Measurements from ENCODE around the gene CACFD1.

CACFD1 gene

DNA sequence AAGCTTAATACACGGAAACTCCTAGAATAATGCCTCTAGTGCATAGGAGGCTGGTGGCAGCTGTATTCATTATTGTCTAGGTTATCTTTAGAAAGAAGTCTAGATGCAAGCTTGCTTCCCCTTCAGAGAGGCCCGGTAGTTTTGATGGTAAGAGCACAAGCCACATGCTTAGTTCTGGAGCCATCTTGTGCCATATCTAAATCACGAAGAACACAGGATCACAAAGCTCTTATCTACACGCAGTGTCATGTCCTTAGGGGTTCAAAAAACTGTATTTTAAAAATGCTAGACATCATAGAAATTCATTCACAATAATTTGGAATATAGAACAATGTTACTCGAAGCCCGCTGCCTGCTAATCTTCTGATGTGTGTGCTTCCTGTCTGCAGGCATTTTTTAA, 6.2 kb downstream of the CACFD1 start:
- no peak for DNase-seq

DNA sequence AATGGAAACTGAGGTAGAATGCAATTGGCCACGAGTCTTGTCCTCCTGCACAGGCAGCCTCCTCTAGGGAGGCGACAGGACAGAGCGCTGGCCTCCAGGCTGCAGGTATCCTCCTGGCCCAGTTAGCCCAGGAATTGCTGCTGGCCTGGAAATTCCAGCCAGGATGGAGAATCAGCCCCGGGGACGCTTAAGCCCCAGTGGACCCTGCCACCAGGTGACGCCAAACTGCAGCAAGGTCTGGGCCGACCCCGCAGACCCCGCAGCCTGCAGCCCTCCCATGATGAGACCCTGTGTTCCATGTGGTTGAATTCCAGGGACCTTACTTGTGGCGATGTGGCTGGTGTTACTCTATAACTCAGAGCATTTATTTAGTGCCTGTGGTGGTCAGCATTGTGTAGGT, 7.3 kb downstream of the CACFD1 start:
- no peak for DNase-seq

DNA sequence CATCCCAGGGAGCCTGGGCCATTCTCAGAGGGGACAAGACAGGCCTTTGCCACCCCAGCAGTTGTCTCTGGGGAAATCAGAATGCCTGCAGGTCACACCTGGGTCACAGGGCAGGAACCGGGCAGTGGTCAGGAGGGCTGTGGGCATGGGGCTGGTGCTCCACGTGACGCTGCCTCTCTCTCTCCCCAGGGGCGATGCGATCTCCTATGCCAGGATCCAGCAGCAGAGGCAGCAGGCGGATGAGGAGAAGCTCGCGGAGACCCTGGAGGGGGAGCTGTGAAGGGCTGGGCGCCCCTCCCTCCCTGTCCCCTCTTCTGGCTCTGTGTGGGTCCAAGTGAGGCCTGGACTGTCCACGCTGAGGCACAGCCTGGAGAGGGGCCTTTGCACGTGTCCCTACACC, 8.6 kb downstream of the CACFD1 start:
- DNase-seq, result no peak

DNA sequence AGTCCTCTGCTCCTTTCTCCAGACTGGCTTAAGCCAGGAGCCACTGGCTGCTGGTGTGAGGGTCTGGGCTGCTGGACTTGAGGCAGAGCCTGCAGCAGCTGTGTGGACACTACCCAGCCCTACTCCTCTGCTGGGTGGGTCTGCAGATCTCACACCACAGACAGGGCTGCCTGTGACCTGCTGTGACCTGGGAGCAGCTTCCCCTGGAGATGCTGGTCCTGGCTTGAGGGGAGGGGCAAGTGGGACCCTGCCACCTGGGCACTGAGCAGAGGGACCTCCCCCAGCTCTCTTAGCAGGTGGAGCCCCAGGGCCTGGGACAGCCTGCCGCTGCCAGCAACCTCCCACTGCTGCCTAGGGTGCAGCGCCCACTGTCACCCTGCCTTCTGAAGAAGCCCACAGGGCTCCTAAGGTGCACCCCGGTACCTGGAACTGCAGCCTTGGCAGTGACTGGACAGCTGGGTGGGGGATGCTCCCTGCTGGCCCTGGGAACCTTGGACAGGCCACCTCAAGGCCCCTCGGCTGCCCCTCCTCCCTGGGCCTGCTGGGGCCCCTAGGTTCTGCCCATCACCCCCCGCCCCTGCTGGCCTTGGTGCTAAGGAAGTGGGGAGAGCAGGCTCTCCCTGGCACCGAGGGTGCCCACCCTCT, 9.1 kb downstream of the CACFD1 start:
- no peak for DNase-seq

GRCh38 chr9:133470427-133470924, 10.7 kb downstream of the CACFD1 start:
- DNase-seq, result no peak

- DNase-seq, result no peak
These were observed 11.2 kb downstream of the CACFD1 start for GRCh38 chr9:133470988-133471387.

DNA sequence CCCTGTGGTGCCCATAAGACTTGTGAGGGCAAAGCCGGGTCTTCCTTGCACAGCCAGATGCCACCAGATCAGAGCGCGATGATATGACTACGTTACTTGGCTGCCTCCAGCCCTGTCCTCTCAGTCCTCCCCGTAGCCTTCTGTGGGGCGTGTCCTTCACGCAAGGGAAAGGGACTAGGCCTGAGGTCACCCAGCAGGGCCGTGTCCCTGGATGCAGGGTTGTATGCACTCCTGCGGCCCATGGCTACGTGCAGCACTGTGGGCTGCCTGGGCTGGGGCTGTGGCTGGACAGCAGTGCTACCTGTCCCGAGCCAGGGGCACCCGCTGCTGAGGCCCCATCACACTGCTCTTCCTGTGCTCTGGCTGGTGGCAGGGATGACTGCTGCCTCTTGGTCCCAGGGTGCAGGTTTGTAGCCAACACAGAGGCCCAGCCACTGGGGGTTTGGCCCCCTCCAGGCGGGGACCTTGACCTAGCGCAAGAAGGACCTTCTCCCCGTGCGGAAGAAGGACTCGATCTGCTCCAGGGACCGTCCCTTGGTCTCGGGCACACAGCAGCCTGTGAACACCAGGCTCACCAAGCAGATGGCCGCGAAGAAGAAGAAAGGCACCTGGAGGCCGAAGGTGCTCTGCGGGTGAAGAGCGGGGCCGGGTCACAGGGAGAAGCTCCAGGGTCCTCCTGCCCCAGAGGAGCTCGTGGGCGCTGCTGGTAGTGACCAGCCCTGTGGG, 11.9 kb downstream of the CACFD1 start:
- no peak for DNase-seq

DNA sequence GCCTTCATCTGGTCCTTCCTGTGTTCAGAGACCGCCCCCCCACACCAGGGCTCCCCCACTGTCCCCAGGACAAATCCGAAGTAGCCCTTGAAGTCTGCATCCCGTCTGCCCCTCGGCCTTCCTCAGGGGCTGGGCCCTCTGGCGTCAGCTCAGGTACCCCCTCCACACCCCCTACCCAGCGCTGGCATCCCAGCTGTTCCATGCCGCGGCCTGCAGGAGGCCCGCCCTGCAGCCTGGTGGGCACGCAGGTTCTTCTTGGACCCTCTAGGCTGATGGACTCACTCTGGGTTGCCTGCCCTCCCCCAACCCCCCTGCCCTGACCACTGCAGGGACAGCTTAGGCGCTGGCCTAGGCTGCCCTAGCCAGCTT, 12.5 kb downstream of the CACFD1 start:
- no peak for DNase-seq

- no peak for DNase-seq
These were observed 13.1 kb downstream of the CACFD1 start for GRCh38 chr9:133472753-133473378.

GRCh38 chr9:133473743-133474142, 14.0 kb downstream of the CACFD1 start:
- no peak for DNase-seq

DNA sequence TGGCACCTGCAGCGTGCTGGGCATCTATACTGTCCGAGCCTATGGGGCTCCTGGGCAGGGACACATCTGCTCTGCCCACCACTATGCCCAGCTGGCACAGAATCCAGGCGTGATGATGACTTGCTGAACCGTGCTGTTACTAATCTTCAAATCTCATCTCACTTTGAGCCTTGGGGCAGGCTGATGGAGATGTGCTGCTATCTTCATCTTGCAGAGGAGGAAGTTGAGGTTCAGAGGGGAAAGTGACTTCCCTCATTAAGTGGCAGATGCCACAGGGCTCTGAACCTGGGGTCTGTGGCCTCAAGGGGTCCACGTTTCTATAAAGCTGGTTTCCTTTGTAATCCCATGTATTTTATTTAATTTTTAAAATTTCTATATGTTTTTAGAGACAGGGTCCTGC, 14.4 kb downstream of the CACFD1 start:
- DNase-seq, result no peak

GRCh38 chr9:133474853-133475252, 15.1 kb downstream of the CACFD1 start:
- no peak for DNase-seq

DNA sequence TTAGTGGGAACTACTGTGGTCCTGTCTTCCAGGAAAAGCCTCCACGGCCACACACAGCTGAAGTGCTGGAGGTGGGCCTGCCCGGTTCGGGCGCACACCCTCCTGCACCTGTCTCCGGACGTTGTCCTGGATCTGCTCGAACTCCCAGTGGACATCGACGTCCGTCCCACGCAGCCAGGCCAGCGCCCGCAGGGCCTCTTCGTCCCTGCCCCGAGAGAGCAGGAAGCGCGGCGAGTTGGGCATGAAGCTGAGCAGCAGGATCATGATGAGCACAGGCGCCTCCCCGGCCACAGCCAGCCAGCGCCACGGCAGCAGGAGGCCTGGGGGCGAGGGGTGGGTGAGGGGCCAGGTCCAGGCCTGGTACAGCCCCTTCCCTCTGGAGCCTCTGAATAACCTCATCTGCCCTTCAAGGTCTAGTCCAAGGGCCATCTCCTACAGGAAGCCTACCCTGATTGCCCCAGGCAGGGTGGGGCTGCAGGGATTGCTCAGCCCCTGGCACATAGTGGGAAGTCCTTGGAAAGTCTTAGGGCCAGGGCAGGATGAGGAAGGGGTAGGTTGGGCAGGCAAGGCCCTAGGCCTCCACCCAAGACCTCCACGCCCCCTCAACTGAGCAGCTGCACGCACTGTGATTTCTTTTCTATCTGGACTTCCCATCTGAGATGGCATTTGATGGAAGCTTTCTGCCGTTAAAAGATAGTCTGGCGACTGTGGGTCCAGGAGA, 15.7 kb downstream of the CACFD1 start:
- DNase-seq, result no peak

- peak in 1 of 2 donors; percentile 64 for DNase-seq
These were observed 16.5 kb downstream of the CACFD1 start for GRCh38 chr9:133476036-133476931.

GRCh38 chr9:133476941-133477340, 17.2 kb downstream of the CACFD1 start:
- no peak for DNase-seq

GRCh38 chr9:133477461-133477860, 17.7 kb downstream of the CACFD1 start:
- no peak for DNase-seq

DNA sequence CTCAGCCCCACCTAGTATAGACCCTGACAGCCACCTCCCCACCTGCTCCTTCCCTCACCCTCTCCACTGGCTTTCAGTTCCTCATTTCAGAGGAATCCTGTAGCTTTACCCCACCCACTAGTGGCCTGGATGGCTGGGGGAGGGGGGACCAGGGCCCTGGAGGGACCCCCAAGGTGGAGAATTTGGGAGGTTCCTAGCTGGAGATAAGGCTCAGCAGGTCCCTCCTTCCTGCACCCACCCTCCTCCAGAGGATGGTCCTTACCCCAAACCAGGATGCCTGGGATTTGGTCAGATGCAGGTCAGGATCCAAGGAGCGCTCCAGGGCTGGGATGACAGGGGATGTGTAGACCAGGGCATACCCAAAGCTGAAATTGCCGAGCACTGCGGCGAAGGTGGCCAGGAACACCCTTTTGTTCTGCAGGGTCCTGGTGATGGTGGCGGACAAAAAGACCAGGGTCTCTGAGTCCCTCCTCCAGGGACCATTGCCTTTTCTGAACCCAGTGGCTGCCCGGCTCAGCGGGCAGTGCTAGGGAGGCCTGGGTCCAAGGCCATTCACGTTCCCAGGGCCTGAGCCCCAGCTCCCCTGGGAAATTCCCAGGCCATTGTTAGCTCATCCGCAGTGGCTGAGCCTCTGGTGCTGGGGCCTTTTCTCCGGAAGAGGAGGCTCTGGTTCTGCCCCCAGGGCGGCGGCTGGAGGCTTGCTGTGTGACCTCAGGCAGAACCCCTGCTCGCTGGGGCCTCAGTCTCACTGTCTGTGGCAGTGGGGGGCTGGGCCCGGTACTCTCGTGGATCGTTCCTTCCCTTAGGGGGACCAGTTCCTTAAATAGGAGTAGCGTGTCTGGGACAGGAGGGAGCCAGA, 18.4 kb downstream of the CACFD1 start:
- peak; percentile 24 to 60 for DNase-seq

GRCh38 chr9:133478851-133479711, 19.3 kb downstream of the CACFD1 start, which contains the start of gene SLC2A6:
TSS of gene SLC2A6 (minus strand) at chr9:133479099. CDS start at chr9:133479059, 40 bp downstream.
- peak; percentile 83 to 84 for DNase-seq

- no peak for DNase-seq
These were observed 23.8 kb downstream of the CACFD1 start for GRCh38 chr9:133483611-133484010.

All from CD4-positive, alpha-beta T cell treated with Interleukin-4 for 1 hour (primary cell).